GM12878 (cell line): Measurements from ENCODE around the gene MFN2.

Source experiments
- DPF2 ChIP-seq: fragments of 450-650 bp; IDR thresholded peaks from 2 replicates; pipeline ENCODE4 v1.6.1; 2017; ENCODE audit warnings: mild to moderate bottlenecking
- IKZF2 ChIP-seq, 2 experiments: fragments of 450-650 bp; IDR thresholded peaks; 2 replicates each; pipeline ENCODE4 v1.6.1; 2017; ENCODE audit warnings: mild to moderate bottlenecking in 2 of 2, moderate library complexity in 2 of 2
- TF ChIP-seq, protein P1 (sequence below), 3 experiments: IDR thresholded peaks in 2 of 3; conservative IDR thresholded peaks in 1 of 3; 2 replicates each; pipeline ENCODE4 v1.5.1; 2011; ENCODE audit warnings: low read depth in 3 of 3, low read length in 3 of 3, mild to moderate bottlenecking in 3 of 3, control low read depth in 2 of 3, moderate library complexity in 2 of 3, inconsistent platforms in 1 of 3, mixed read lengths in 1 of 3; ENCODE audit not compliant: control insufficient read depth in 2 of 3, insufficient read depth in 1 of 3; ENCODE audit errors: extremely low read depth in 1 of 3

DNA sequence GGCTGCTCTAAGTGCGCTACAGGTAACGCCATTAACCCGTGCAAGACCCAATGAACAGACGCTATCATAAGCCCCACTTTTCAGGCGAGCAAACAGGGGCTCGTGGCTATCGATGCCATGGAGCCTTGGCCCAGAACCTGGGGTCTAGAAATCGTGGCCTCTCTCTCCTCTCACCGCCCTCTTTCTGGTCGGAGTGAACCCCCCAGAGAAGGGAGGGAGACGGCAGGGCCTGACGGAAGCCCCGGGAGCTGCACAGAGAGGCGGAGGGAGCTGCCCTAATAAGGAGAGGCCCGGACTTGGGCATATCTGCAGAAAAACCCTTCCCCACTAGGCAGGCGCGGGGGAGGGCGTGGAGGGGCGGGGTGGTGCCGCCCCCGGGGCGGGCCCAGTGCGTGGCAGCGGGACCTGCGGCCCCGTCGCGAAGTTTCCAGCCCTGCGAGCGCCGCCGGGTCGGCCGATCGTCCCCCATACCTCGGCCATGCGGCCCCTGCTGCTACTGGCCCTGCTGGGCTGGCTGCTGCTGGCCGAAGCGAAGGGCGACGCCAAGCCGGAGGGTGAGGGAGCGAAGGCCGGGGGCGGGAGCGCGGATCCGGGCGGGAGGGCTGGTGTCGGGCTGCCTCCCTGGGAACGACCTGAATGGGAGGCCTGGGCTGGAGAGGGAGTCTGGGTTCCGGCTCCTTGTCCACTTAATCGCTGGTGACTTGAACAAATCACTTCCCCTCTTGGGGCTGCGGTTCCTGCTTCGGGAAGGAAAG lies 45.8 kb upstream of the MFN2 start, which contains the start of gene PLOD1:
- TF ChIP-seq, protein P1, sequence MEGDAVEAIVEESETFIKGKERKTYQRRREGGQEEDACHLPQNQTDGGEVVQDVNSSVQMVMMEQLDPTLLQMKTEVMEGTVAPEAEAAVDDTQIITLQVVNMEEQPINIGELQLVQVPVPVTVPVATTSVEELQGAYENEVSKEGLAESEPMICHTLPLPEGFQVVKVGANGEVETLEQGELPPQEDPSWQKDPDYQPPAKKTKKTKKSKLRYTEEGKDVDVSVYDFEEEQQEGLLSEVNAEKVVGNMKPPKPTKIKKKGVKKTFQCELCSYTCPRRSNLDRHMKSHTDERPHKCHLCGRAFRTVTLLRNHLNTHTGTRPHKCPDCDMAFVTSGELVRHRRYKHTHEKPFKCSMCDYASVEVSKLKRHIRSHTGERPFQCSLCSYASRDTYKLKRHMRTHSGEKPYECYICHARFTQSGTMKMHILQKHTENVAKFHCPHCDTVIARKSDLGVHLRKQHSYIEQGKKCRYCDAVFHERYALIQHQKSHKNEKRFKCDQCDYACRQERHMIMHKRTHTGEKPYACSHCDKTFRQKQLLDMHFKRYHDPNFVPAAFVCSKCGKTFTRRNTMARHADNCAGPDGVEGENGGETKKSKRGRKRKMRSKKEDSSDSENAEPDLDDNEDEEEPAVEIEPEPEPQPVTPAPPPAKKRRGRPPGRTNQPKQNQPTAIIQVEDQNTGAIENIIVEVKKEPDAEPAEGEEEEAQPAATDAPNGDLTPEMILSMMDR (IDR thresholded peaks at IDR 0.05 in 2 of 3, conservative IDR thresholded peaks at IDR 0.05 in 1 of 3; ENCODE audit: control insufficient read depth in 2 of 3, extremely low read depth in 1 of 3, insufficient read depth in 1 of 3, low read depth in 3 of 3, low read length in 3 of 3): no peak
- TF ChIP-seq IKZF2 (IDR thresholded peaks at IDR 0.05) (0 out of 4 replicates have a peak, but pooled peaks of 1 of the 2 experiments have one; percentile 8), DPF2 (peak; percentile 25)
